HG03378 (cell line): ENCODE data around the gene COG5.

ENCODE experiments used
- ATAC-seq: cut with Tn5 transposase; IDR thresholded peaks from one replicate; pipeline ENCODE4 v1.9.1; 2021; ENCODE audit warnings: mild to moderate bottlenecking, moderate library complexity; ENCODE audit not compliant: unreplicated experiment

COG5 gene

DNA sequence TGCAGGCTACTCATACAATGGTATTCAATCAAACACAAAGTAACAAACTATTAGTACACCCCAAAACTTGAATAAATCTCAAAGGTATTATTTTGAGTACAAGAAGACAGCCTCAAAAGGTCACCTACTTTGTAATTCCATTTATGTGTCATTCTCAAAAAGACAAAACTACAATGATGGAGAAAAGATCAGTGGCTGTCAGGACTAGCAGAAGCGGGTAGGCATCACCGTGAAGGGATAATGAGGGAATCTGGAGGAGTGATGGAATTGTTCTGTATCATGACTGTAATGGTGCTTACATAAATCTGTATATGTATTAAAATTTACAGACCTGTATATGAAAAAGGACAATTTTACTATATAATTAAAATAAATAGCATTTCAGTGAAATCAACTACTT is 37.0 kb downstream of the COG5 start:
- ATAC-seq = no peak

DNA sequence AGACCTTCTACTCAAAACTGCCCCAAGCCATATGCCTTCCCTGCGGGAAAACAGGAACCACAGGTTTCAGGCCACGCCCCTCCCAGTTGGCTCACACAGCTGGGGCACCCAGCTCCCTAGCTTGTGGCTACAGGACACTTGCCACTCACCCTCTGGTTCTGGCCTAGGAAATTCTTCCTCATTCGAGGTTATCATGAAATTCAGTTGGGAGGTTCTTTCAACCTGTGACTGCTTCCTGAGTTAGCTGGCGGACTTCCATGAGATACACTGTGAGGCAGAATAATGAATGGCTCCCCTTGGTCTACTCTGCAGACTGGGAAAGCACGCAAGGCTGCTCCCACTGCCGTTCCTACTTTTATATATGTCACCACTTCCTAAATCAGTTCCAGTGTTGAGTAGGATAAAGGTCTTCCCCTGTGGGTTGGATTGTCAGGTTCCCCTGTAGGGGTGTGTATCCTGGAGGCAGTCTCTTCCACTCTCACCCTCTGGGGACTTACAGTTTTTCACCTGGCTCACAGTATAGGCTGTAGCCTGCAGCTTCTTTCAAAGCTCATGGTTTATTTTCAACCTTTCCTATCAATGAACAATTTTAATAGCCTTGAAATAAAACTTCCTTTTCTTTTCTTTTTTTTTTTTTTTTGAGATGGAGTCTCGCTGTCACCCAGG is 56.9 kb downstream of the COG5 start:
- ATAC-seq = no peak

DNA sequence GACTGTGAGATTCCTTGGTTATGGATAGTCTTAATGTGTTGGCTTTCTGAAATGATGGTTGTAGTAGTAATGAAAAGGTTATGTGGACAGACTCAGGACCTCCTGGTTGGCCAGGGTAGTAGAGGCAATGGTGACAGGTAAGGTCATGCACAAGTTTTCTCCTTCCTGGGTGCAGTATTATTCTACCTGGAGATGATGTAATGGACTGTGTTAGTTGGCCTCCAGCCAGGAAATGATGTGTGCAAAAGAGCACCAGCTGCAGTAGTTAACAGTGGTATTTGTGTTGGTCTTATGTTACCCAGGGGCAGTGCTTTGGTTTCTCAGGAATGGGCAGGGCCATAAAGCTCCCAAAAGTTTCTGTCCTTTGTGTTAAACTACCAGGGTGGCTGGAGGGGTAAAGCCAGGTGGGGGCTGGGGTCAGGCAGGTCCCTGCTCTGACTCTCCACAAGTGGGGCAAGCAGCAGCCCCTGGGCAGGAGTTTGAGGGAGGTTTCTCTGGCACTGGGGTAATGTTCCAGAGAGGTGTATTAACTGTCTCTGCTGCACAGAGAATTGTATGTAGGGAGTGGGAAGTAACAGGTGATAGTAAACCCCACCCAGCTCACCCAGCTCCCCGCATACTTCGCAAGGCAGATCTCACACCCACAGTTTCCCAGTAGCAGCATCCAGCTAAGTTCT is 57.6 kb downstream of the COG5 start:
- no peak for ATAC-seq

DNA sequence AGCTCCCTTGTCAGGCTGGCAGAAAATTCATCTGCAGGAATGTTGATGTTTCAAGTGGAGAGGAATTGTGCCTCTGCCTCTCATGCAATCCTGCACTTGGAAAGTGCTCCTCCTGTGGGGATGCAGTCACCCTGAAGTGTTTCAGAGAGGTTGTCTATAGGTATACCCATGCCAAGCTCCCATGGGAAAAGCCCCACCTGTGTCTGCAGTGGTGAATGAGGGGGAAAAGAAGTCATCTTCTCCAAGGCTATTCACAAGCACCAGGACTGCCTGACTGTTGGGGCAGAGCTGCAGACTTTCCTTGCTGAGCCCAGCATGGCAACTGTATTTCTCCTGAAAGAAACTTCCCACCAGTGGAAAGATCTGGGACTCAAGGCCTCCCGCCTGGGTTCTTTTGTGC is 58.4 kb downstream of the COG5 start:
- ATAC-seq = no peak

DNA sequence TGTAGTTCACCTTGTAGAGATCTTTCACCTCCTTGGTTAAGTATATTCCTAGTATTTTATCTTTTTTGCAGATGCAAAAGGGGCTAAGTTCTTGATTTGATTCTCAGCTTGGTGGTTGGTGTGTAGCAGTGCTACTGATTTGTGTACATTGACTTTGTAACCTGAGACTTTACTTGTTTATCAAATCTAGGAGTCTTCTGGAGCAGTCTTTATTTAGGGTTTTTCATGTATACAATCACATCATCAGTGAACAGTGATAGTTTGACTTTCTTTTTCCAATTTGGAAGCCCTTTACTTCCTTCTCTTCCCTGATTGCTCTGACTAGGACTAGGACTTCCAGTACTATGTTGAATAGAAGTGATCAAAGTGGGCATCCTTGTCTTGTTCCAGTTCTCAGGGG is 60.0 kb downstream of the COG5 start:
- no peak for ATAC-seq

DNA sequence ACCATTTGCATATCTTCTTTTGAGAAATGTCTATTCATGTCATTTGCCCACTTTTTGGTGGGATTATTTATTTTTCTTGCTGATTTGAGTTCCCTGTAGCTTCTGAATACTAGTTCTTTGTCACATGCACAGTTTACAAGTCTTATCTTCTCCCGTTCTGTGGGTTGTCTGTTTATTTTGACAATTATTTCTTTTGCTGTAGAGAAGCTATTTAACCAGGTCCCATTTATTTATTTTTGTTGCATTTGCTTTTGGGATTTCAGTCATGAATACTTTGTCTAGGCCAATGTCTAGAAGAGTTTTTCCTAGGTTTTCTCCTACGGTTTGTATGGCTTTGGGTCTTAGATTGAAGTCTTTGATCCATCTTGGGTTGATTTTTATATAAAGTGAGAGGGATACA is 60.9 kb downstream of the COG5 start:
- no peak for ATAC-seq

DNA sequence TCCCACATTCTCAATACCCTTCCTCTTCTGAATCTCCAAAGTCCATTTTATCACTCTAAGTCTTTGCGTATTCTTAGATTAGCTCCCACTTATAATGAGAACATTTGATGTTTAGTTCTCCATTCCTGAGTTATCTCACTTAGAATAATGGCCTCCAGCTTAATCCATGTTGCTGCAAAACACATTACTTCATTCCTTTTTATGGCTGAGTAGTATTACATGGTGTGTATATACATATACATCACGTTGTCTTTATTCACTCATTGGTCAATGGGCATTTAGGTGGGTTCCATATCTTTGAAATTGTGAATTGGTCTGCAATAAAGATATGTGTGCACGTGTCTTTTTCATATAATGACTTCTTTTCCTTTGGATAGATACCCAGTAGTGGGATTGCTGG is 61.6 kb downstream of the COG5 start:
- no peak for ATAC-seq

DNA sequence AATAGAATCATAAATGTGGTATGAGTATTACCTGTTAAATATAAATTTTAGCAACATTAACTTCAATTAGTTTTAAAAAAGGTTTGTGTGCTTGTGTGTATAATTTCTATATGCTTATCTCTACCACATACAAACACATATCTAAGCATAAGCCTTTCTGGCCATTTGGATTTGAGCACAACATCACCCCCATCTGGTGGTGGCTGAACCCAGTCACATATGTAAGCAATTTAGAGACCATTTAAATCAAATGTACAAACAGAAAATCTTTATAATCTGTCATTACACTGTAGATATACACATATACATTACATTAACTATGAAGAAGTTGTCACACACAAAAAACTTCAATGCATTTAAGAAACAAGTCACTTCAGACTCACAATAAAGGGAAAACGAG is 62.1 kb downstream of the COG5 start:
- ATAC-seq = no peak

DNA sequence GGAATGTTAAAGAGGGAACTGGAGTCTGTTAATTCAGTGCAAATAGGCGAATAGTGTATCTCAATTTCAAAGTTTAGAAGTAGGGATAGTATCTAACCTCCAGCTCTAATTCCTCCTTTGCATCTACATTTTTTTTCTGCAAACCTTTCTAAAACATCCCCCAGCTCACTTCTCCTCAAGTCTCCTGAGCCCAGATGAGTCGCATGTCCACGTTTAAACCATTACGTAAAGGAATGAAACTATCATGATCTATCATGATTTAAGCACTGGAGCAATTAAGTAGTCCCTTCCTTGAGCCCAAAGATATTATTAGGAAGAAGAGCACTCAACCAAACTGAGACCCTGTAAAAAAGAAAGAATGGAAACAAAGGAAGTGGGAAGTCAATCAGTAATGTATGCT is 64.0 kb downstream of the COG5 start:
- ATAC-seq = no peak

DNA sequence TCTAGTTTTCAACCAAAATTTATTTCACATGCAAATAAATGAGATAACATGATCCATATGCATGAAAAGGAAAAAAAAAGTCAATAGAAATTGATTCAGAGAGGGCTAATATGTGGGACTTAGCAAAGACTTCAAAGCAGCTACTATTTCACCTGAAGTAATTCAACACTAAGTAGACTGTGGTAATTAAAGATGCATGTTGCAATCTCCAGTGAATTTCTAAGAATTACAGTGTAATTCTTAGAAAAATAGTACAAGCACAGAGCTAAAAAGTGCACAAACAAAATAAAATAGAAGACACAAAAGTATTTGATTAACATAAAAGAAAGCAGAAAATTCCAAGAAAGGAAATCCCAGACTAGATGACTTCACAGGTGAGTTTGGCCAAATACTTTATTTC is 68.2 kb downstream of the COG5 start:
- no peak for ATAC-seq

DNA sequence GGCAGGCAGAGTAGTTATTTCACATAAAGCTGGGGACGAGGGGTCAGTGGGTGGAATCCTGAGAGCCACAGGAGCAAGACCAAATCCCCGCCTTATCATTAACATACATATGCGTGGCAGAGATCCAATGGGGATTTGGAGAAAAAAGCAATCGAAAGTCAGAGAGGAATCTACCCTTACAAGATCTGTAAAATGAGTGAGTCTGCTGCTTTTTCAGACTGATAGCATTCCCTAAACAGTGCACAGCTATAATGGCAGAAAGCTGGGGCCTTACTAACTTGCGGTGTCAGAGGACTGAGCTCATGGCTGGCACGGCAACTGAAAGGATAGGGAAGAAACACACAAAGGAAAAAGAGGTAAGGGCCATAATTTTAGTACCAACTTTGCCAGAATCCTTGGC is 68.8 kb downstream of the COG5 start:
- no peak for ATAC-seq

DNA sequence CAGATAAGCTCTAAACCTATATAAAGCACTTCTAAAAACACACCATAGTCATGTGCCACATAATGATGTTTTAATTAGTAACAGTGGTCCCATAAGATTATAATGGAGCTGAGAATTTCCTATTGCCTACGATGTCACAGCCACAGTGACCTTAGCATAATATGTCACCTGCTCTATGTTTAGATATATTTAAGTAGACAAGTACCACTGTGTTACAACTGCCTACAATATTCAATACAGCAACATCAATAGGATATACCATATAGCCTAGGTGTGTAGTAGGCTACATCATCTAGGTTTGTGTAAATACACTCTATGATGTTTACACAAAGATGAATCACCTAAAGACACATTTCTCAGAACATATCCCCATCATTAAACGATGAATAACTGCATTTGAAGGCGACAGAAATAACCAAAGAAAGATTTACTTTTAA is 69.4 kb downstream of the COG5 start:
- no peak for ATAC-seq

DNA sequence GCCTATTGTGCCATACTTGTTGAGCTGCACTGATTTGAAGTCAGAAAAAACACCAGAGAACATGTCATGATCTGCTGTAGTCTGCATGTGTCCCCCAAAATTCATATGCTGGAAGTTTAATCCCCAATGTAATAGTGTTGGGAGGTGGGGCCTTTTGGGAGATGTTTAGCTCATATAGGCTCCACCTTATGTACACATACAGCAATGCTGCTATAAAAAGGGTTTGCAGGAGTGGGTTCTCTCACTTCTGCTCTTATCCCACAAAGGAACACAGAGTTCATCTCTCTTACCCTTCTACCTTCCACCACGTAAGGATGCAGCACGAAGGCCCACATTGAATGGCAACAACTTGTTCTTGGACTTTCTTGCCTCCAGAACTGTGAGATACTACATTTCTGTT is 70.8 kb downstream of the COG5 start:
- no peak for ATAC-seq

DNA sequence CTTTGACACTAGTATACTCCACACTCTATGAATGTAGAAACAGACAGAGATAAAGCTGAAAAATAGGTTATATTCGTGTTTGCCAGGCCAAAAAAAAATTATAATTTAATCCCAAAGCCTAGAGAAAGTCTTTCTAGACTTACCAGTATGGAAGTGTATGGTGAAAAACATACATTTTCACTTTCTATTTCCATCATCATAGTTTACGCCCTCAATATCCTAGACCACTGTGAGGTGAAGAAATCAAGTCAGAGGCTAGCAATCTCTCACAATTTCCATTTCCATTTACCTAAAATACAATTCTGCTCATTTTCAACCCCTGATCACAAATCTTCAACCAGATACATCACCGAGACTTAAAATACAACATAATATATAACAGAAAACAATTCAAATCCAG is 77.7 kb downstream of the COG5 start:
- no peak for ATAC-seq

DNA sequence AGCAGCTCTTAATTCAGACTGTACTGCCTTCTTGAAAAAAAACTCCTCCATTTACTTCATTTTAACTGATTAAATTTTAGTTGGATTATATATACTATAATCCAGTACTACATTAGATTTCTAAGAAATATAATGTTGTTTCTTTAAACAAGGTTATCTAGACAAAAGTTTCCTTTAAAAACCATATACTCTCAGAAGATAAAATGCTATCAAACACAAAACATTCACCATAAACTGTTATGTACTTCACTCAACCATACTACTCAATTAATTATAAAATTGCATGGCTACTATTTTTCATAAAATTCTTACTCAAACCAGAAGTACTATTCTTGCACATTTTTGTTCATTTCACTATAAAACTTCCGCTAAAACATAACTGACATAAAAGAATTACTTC is 81.1 kb downstream of the COG5 start:
- no peak for ATAC-seq

DNA sequence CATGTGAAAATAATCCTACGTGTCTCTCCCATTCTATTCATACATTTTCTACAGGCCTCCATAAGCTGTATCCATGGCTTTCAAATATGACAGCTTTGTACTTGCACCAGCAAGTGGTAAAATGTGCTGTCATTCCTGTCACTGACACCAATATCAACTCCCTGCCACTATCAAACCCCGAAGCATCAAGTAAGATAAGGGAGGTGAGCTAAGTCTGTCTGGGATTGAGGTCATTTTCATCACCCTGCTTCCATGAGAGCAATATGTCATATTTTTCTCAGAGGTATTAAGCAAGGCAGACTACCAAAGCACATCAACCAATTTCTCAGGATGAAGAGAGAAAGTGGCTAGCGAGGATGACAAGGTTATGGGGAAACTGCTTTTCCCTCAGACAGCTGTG is 82.8 kb downstream of the COG5 start:
- ATAC-seq = no peak

DNA sequence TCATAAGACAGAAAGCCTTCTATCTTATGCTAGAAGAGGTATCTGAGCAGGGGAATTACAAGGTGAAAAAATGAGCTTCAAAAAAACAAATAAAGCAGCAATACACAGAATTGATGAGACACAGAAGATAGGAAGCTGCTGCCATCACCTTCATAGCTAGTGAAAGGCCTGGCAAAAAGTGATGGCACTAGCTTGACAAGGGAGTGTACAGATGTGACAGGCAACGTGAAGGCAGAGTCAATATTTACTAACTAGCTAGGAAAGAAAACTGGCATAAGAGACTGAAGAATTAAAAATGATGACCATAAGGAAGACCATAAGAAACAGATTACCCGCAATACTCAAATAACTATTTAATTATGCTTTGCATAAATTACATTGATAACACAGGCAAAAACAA is 84.4 kb downstream of the COG5 start:
- no peak for ATAC-seq

DNA sequence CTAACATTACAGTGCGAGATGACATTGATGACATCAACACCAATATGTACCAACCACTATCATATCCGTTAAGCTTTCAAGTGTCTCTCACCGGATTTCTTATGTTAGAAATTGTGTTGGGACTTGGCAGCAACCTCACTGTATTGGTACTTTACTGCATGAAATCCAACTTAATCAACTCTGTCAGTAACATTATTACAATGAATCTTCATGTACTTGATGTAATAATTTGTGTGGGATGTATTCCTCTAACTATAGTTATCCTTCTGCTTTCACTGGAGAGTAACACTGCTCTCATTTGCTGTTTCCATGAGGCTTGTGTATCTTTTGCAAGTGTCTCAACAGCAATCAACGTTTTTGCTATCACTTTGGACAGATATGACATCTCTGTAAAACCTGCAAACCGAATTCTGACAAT is 89.6 kb downstream of the COG5 start:
- no peak for ATAC-seq

DNA sequence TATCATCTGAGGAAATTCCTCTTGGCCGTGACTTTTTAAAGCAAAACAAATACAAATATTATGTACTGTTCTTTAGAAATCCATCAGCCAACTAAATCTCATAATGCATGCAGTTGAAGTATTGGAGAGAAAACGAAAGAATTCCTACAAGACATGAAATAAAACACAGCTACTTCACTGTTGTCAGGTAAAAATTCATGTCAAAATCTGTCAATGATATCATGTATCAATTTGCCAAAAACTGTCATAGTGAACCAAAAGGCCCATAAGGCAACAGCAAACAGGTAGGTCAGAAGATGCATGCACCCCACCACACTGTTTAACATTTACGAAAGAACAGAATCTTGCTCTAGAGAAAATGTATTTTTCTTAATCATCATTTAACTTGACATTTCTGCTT is 91.6 kb downstream of the COG5 start:
- no peak for ATAC-seq

DNA sequence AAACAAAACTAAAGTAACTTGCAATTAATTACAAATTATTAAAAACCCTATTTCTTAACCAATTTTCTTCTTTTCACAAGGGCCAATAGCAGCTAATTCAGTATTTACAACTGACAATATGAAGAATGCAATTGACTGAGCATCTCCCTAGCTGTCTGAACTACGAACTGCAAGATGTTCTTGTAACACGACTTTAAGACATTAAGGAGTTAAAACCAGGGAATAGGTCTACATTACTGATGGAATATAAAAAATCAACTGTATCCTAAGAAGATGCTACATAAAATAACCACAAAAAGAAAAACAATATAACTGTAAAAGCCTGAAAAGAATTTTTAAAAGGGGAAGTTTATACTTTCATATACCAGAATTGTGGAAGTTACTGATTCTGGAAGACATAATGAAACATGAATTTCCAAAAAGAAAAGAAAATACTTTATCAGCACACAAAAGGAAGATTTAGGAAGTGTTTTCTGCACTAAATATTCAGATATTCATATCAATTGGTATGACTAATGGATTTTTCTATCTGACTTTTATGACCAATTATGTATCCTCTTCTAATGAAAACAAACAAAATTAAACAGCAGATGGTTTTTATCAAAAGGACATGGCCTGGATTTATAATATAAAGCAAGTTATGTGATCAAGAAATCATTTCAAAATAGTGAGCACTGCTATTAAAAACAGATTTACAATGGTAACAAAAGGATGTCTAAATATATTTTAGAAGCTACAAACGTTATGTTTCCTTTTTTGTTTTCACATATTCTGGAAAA is 92.2 kb downstream of the COG5 start:
- no peak for ATAC-seq

DNA sequence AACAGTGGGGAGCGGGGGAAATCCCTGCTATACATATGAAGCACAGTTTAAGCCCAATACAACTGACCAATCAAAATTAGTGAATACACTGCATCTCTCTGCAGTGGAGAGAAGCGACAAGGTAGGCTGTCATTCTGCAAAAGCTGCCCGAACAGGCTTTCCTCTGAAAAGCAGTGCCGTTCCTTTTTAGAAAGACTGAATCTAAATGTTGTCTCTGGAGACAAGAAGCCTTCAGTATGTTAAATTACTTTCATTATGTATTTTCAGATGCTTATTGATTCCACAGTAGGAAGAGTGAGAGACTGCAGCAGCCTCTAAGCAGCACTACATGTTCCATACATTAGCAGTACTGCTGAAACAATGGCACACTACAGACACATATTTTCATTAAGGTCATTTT is 93.8 kb downstream of the COG5 start, which contains the start of gene GPR22:
Gene GPR22 (plus strand): TSS at position 129 of the 400 bp plus-strand sequence. CDS start 4,004 bp downstream, outside the sequence.
- ATAC-seq = no peak

DNA sequence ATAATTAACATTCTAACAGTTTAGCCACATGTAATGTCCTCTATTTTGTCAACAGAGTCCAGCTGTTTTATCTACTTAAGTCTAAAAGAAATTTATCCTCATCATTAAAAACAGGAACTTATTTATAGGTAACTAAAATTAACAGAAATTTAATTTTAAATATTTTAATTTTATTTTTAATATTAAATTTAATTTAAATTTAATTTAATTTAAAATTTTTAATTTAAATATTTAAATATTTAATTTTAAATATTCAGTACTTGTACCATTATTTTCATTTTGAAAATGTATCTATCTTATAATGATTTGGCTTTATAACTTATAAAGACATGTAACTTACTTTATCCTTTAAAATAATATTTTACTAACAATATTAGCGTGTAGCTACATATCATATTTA is 94.9 kb downstream of the COG5 start:
- no peak for ATAC-seq
